Subcutaneous abdominal adipose tissue (tissue), 5 donors: ENCODE data around the gene SEPTIN14.
"Not testable (repeated sequence)": the region's sequence is repeated elsewhere in the genome, so short reads cannot be mapped to it uniquely, and the experiment has no call there.

Experiments used
- H3K27ac ChIP-seq: one replicate; pipeline ENCODE4 v1.7.0; 2013; ENCODE audit warnings: low read depth, mild to moderate bottlenecking, inconsistent platforms, low read length, moderate library complexity
- H3K27me3 ChIP-seq, 5 donors: one replicate each; pipeline ENCODE4 v1.7.0; 2013; ENCODE audit warnings: low read length in 5 of 5, inconsistent platforms in 1 of 5; ENCODE audit not compliant: control insufficient read depth in 5 of 5, insufficient read depth in 4 of 5
- H3K36me3 ChIP-seq, 5 donors: one replicate each; pipeline ENCODE4 v1.7.0; 2013; ENCODE audit warnings: low read length in 5 of 5; ENCODE audit not compliant: control insufficient read depth in 5 of 5, insufficient read depth in 5 of 5
- H3K4me1 ChIP-seq, 5 donors: one replicate each; pipeline ENCODE4 v1.7.0; 2013; ENCODE audit warnings: low read length in 5 of 5, mild to moderate bottlenecking in 3 of 5, moderate library complexity in 1 of 5; ENCODE audit not compliant: control insufficient read depth in 5 of 5, insufficient read depth in 5 of 5
- H3K4me3 ChIP-seq, 5 donors: one replicate each; pipeline ENCODE4 v1.7.0; 2013; ENCODE audit warnings: low read length in 5 of 5, low read depth in 1 of 5
- H3K9ac ChIP-seq, 5 donors: one replicate each; pipeline ENCODE4 v1.7.0; 2013; ENCODE audit warnings: low read length in 5 of 5, mild to moderate bottlenecking in 4 of 5, moderate library complexity in 3 of 5
- H3K9me3 ChIP-seq, 5 donors: one replicate each; pipeline ENCODE4 v1.7.0; 2013; ENCODE audit warnings: low read length in 5 of 5; ENCODE audit not compliant: control insufficient read depth in 5 of 5
- donor health status: healthy.
- donor health status: healthy.
- donor health status: healthy.
- donor health status: healthy.
- donor health status: healthy.

The SEPTIN14 gene

DNA sequence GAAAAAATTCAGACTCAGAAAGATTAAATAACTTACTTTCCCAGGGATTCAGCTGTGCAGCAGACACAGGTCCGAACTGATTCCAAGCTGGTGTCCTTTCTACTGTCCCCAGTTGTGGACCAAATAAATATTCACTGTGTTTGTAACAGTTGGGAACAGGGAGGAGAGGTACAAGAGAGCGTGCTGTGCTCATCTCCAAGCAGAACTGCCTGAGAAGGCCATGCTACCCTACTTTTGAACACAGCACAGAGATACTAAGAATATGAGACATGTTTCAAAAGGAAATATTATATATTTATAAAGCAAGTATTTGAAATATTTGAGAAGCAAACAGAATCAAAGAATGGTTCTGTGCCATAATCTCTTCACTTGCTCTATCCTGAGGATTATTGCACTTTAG lies at the start of gene SEPTIN14:
TSS of gene SEPTIN14 (minus strand) at position 101 of the 400 bp plus-strand sequence. CDS start 756 bp downstream, outside the sequence.
- not testable (repeated sequence) for H3K27me3 ChIP-seq, H3K4me1 ChIP-seq, H3K36me3 ChIP-seq, H3K9me3 ChIP-seq, H3K9ac ChIP-seq, H3K4me3 ChIP-seq, H3K27ac ChIP-seq

DNA sequence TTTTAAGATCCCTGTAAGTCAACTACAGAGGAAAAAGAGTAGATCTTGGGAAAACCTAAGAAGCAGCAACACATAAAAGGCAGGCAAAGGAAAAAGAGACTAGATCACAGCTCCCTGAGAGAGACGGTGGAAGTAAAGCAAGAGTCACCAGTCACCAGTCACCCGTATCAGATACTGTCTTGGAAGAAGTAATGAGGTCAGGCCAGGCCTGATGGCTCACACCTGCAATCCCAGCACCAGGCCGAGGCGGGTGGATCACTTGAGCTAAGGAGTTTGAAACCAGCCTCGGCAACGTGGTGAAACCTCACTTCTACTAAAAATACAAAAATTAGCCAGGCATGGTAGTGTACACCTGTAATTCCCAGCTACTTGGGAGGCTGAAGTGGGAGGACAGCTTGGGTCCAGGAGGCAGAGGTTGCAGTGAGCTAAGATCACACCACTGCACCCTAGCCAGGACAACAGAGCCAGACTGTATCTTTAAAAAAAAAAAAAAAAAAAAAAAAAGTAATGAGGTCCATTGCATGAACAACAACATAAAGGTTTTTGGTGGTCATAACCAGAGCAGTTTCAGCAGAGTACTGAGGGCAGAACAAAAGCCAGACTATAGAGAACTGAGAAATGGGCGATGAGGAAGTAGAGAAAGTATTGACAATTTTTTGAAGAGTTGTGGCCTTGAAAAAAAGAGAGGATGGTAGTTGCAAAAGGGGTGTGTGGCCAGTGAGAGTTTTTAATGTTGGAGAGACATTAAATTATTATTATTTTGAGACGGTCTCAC lies 41.6 kb upstream of the SEPTIN14 start:
- Histone ChIP-seq H3K4me1 (no peaks in the 10 kb centered on the region), H3K27me3 (no peaks in the 10 kb centered on the region), H3K9me3 (peaks cover 0 to 5% (median 0%) of the 10 kb centered on the region in 5 donors), H3K27ac (no peak overlapping the region), H3K36me3 (peaks cover 0 to 10% (median 8%) of the 10 kb centered on the region in 5 donors), H3K9ac (no peak overlapping the region), H3K4me3 (no peak overlapping the region)

DNA sequence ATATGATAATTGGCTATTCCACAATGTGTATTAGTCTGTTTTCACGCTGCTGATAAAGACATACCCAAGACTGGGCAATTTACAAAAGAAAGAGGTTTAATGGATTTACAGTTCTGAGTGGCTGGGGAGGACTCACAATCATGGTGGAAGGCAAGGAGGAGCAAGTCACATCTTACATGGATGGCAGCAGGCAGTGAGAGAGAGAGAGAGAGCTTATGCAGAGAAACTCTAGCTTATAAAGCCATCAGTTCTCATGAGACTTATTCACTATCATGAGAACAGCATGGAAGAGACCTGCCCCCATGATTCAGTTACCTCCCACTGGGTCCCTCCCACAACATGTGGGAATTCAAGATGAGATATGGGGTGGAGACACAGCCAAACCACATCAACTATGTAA lies 38.5 kb upstream of the SEPTIN14 start:
- H3K4me1 ChIP-seq, H3K36me3 ChIP-seq, H3K27me3 ChIP-seq, H3K9ac ChIP-seq, H3K9me3 ChIP-seq, H3K4me3 ChIP-seq, H3K27ac ChIP-seq: not testable (repeated sequence)

DNA sequence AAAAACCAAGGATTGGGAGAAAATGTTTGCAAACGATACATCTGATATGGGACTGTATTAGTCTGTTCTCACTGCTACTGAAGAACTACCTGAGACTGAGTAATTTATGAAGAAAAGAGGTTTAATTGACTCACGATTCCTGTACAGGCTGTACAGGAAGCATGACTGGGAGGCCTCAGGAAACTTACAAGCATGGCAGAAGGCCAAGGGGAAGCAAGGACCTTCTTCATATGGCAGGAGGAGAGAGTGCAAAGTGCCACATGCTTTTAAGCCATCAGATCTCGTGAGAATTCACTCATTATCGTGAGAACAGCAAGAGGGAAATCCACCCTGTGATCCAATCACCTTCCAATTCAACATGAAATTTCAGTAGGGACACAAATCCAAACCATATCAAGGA lies 35.7 kb upstream of the SEPTIN14 start:
- H3K27me3 ChIP-seq: no peaks in the 10 kb centered on the region
- no peak overlapping the region for H3K27ac ChIP-seq
- H3K4me3 ChIP-seq: no peak overlapping the region
- H3K4me1 ChIP-seq: no peaks in the 10 kb centered on the region
- no peak overlapping the region for H3K9ac ChIP-seq
- peaks cover 0 to 6% (median 0%) of the 10 kb centered on the region in 5 donors for H3K36me3 ChIP-seq
- no peaks in the 10 kb centered on the region for H3K9me3 ChIP-seq

DNA sequence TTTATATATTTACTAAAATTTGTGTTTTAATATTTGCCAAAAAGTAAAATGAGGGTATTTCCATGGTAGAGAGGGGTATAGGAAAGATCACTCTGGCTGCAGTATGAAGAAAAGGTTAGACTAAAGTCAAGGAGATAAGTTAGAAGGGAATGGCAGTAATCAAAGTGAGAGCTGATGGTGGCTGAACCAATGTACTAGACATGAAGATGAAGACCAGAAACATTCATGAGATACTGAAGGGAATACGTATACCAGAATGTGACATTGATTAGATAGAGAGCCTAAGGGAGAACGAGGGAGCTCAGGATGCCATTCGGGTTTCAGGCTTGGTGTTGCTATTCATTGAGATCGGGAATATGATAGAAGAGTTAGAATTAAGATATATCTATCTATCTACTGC lies 32.5 kb upstream of the SEPTIN14 start:
- H3K9ac ChIP-seq: no peak overlapping the region
- no peaks in the 10 kb centered on the region for H3K9me3 ChIP-seq
- no peaks in the 10 kb centered on the region for H3K27me3 ChIP-seq
- peaks cover 0 to 2% (median 0%) of the 10 kb centered on the region in 5 donors for H3K36me3 ChIP-seq
- H3K27ac ChIP-seq: no peak overlapping the region
- H3K4me3 ChIP-seq: no peak overlapping the region
- H3K4me1 ChIP-seq: no peaks in the 10 kb centered on the region

DNA sequence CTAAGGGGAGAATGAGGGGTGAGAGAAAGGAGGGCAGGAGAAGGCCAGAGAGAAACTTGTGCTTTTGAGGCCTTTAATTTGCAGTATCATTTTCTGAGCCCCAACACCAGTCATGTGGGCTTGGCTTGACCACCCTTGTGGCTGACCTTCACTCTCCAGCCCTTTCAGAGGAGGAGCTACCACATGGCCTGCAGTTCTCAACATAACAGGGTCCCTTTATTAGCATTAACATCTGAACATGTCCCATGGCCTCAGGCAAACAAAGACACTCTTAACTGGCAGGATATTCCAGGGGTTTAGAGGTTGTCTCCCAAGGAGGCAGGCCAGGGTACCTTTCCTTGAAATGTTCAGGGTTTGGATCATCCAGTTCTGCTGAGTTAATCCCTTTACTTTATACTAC lies 31.4 kb upstream of the SEPTIN14 start:
- peaks cover 0 to 2% (median 0%) of the 10 kb centered on the region in 5 donors for H3K36me3 ChIP-seq
- no peaks in the 10 kb centered on the region for H3K9me3 ChIP-seq
- H3K27me3 ChIP-seq: no peaks in the 10 kb centered on the region
- H3K27ac ChIP-seq: no peak overlapping the region
- H3K4me3 ChIP-seq: no peak overlapping the region
- no peaks in the 10 kb centered on the region for H3K4me1 ChIP-seq
- H3K9ac ChIP-seq: no peak overlapping the region

DNA sequence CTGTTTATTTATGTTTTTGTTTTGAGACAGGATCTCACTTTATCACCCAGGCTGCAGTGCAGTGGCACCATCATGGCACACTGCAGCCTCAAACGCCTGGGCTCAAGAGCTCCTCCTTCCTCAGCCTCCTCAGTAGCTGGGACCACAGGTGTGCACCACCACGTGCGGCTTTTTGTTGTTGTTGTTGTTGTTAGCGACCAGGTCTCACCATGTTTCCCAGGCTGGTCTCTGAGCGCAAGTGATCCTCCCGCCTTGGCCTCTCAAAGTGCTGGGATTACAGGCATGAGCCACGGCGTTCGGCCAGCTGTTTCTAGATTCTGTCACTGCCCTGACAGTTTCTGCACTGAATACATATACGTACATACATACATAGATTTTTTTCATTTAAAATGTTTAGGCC lies 25.8 kb upstream of the SEPTIN14 start:
- H3K9ac ChIP-seq: peak overlapping the region in 2 of 5 donors; percentile 42 to 69
- H3K27me3 ChIP-seq, H3K9me3 ChIP-seq, H3K36me3 ChIP-seq, H3K4me1 ChIP-seq, H3K27ac ChIP-seq: not testable (repeated sequence)
- peak overlapping the region; percentile 62 to 77 (median 65) for H3K4me3 ChIP-seq

DNA sequence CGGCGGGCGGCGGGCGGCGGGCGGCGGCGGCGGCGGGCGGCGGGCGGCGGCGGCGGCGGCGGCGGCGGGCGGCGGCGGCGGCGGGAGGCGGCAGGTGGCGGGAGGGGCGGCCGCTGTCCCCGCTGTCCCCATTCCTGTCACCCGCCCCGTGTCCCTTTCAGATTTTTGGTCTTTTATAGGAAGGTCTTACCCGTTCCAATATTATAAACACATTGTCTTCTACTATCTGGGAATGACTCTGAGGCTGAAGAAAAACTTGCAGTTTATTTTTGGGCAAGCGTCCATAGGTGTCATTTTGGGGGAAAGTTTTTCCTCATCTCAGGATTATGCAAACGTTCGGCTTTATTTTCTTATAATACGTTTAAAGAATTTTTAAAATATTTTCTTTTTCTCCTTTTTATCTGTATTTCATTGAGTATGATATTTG lies 25.3 kb upstream of the SEPTIN14 start:
- Histone ChIP-seq H3K4me1 (peaks cover 0 to 7% (median 3%) of the 10 kb centered on the region in 5 donors), H3K4me3 (peak overlapping the region; percentile 62 to 77 (median 65)), H3K27ac (no peak overlapping the region), H3K9me3 (no peaks in the 10 kb centered on the region), H3K9ac (peak overlapping the region in 3 of 5 donors; percentile 42 to 69 (median 58)), H3K36me3 (no peaks in the 10 kb centered on the region), H3K27me3 (no peaks in the 10 kb centered on the region)

DNA sequence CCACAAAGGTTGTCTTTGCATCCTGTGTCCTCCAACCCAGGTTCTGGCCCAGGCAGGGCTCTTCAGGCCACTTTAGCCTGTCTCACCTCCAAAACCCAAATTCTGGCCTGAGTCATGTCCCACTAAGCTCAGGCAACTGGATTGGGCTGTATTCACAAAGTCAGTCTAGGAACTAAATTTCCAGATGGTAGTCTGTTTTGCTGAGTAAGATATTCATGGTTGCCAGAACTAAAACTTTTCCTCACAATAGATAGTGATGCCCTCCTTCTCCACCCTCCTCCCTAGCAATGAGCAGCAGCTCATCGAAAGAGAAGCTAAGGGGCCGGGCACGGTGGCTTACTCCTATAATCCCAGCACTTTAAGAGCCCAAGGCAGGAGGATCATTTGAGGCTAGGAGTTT lies 21.8 kb upstream of the SEPTIN14 start:
- Histone ChIP-seq H3K4me3 (no peak overlapping the region), H3K27ac (no peak overlapping the region), H3K9ac (no peak overlapping the region), H3K36me3 (no peaks in the 10 kb centered on the region), H3K9me3 (no peaks in the 10 kb centered on the region), H3K27me3 (no peaks in the 10 kb centered on the region), H3K4me1 (peaks cover 0 to 7% (median 3%) of the 10 kb centered on the region in 5 donors)

DNA sequence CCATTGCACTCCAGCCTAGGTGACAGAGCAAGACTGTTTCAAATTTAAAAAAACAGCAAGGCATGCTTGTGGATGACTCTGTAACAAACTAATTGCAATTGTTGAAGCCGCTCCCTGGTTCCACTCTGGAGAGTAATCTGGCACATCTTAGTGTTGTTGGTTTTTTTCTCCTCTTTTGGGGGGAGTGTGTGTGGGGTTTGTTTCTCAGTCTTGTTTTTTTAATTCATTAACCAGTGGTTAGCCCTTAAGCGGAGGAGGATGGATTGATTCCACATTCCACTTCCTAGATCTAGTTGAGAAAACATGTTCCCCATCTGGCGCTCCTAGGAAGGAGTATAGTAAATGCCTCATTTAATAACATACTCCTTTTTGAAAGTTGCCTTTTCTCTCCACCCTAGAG lies 16.1 kb upstream of the SEPTIN14 start:
- Histone ChIP-seq H3K36me3 (no peaks in the 10 kb centered on the region), H3K27ac (no peak overlapping the region), H3K4me1 (no peaks in the 10 kb centered on the region), H3K27me3 (no peaks in the 10 kb centered on the region), H3K9ac (no peak overlapping the region), H3K9me3 (no peaks in the 10 kb centered on the region), H3K4me3 (no peak overlapping the region)
